PFSK-1 (cell line): Measurements from ENCODE around the gene NUDCD3.

Experiments used
- FOXP2 ChIP-seq: optimal IDR thresholded peaks from 2 replicates; pipeline ENCODE3; 2011; ENCODE audit warnings: borderline replicate concordance, control low read depth, inconsistent platforms; ENCODE audit not compliant: insufficient read depth; ENCODE audit errors: extremely low read length, extremely low read depth
- POLR2AphosphoS5 ChIP-seq: IDR thresholded peaks from 2 replicates; pipeline ENCODE4 v1.6.1; 2012; ENCODE audit warnings: low read depth, mild to moderate bottlenecking, control low read depth, low read length, moderate library complexity
- SIN3A ChIP-seq: IDR thresholded peaks from 2 replicates; pipeline ENCODE4 v1.6.1; 2012; ENCODE audit warnings: mild to moderate bottlenecking, low read length, moderate library complexity, borderline replicate concordance; ENCODE audit not compliant: insufficient read depth
- TAF1 ChIP-seq: IDR thresholded peaks from 2 replicates; pipeline ENCODE4 v1.6.1; 2012; ENCODE audit warnings: low read length, control low read depth, borderline replicate concordance; ENCODE audit not compliant: insufficient read depth
- TF ChIP-seq, protein P1 (sequence below), 2 experiments: IDR thresholded peaks; 2 replicates each; pipeline versions ENCODE4 v1.6.1 to v1.8.0; 2011 to 2012; ENCODE audit warnings: low read depth in 2 of 2, low read length in 2 of 2, control low read depth in 1 of 2, inconsistent platforms in 1 of 2, mild to moderate bottlenecking in 1 of 2, moderate library complexity in 1 of 2; ENCODE audit not compliant: insufficient read depth in 1 of 2

NUDCD3 gene

DNA sequence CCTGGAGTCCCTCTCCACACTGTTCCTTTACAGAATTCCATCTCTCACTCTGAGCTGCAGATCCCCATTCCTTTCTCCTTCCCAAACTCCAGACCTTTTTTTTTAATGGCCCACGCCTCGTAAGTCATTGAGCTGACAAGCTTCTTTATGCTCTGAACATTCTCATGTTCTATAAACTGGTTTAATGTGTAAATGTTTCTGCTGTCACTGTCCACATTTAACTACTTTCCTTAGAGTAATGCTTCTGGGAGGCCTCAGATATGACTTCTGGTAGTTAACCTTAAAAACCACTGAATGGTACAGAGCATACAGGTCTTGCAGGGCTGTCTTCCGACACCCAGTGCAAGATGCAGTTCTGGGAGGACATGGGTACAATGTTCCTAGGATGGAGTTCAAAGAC, 94.0 kb downstream of the NUDCD3 start:
- no peak for TF ChIP-seq POLR2AphosphoS5
- TF ChIP-seq TAF1, result no peak
- TF ChIP-seq FOXP2, result no peak
- TF ChIP-seq, protein P1, sequence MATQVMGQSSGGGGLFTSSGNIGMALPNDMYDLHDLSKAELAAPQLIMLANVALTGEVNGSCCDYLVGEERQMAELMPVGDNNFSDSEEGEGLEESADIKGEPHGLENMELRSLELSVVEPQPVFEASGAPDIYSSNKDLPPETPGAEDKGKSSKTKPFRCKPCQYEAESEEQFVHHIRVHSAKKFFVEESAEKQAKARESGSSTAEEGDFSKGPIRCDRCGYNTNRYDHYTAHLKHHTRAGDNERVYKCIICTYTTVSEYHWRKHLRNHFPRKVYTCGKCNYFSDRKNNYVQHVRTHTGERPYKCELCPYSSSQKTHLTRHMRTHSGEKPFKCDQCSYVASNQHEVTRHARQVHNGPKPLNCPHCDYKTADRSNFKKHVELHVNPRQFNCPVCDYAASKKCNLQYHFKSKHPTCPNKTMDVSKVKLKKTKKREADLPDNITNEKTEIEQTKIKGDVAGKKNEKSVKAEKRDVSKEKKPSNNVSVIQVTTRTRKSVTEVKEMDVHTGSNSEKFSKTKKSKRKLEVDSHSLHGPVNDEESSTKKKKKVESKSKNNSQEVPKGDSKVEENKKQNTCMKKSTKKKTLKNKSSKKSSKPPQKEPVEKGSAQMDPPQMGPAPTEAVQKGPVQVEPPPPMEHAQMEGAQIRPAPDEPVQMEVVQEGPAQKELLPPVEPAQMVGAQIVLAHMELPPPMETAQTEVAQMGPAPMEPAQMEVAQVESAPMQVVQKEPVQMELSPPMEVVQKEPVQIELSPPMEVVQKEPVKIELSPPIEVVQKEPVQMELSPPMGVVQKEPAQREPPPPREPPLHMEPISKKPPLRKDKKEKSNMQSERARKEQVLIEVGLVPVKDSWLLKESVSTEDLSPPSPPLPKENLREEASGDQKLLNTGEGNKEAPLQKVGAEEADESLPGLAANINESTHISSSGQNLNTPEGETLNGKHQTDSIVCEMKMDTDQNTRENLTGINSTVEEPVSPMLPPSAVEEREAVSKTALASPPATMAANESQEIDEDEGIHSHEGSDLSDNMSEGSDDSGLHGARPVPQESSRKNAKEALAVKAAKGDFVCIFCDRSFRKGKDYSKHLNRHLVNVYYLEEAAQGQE (IDR thresholded peaks at IDR 0.05; ENCODE audit: insufficient read depth in 1 of 2, low read depth in 2 of 2, low read length in 2 of 2), result no peak
- no peak for TF ChIP-seq SIN3A

DNA sequence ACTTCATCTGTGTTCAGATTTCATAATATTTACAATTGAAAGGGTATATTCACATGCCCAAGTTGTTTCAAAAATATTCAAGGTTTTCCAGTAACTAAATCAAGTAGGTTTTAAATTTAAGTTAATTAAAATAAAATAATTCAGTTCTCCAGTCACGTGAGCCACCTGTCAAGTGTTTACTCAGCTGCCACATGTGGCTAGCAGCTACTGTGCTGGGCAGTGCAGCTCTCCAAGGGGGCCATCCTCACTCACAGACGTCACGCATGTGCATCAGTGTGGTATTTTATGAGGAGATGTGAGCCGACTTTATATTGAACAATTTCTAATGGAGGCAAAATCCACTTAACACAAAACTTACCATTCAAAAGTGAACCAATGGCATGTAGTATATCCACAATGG, 95.4 kb downstream of the NUDCD3 start:
- TF ChIP-seq POLR2AphosphoS5, result no peak
- TF ChIP-seq TAF1, result no peak
- TF ChIP-seq SIN3A, result no peak
- TF ChIP-seq FOXP2, result no peak
- TF ChIP-seq, protein P1 (IDR thresholded peaks at IDR 0.05; ENCODE audit: insufficient read depth in 1 of 2, low read depth in 2 of 2, low read length in 2 of 2), result no peak

DNA sequence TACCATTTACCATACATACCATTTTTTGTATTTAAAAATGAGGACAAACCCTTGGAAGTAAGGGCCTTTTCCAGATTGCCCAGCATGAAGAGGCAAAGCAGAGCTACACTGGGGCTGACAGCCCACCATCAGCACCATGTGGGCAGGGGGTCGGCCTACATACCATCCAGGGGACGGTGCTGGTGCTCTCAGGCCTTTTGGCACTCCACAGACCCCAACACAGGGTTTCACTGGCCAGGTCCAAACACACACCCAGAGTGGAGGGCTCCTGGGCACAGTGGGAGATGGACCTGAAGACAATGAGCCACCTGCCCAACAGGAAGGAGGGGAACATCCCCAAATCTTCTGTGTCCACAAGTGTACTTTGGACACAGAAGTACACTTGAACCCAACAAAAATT, 95.8 kb downstream of the NUDCD3 start:
- TF ChIP-seq, protein P1 (IDR thresholded peaks at IDR 0.05; ENCODE audit: insufficient read depth in 1 of 2, low read depth in 2 of 2, low read length in 2 of 2), result no peak
- TF ChIP-seq FOXP2, result no peak
- TF ChIP-seq TAF1, result no peak
- TF ChIP-seq POLR2AphosphoS5, result no peak
- TF ChIP-seq SIN3A, result no peak

DNA sequence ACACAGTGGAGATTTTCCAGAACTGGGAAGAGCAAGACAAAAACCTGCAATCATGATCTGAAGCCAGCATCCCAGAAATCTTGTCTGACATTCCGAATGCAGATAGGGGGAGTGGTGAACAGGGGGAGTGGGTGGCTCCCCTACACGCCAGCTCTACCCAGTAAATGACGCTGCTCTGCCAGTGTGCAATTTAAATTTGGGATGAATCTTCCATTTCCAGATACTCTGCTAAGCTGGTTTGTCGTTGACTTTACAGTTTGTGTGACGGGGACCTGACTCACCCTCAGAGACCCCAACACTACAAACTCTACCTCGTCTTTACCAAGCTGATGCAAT, 96.4 kb downstream of the NUDCD3 start:
- TF ChIP-seq TAF1 (no peak), SIN3A (no peak), POLR2AphosphoS5 (no peak), FOXP2 (no peak)
- TF ChIP-seq, protein P1 (IDR thresholded peaks at IDR 0.05; ENCODE audit: insufficient read depth in 1 of 2, low read depth in 2 of 2, low read length in 2 of 2), result no peak
